Measurements from ENCODE around the gene NEU1. TPM values are rescaled to one million over a fixed set of nuclear protein-coding genes. Genes with fewer than 3 reads are reported as not detected.

Gene NEU1
- total and polyA plus RNA-seq, 9 donors = 23.7 to 61.1 (median 28.2) TPM

DNA sequence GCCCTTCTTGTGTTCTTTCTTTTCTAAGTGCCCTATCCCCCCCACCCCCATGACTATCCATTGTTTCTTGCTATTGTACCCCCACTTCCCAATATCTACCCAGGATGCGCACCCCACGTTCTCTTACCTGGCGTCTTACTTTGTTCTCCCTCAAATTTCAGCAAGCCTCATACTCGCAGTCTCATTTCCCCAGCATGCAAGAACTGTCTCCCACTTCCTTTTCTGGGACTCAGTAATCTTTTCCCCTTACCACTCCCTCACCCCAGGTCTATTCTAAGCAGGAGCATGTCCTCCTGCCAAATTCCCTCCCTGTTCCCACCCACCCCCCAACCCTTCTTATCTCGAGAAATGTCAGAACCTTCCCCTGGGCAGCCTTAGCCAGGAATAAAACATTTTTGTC lies 36.6 kb upstream of the NEU1 start:
- 54 to 61% (median 55%) methylated on average over 5 of the region's 5 CpGs for WGBS, 3 donors
- Histone ChIP-seq H3K27me3 (no peaks in the 10 kb centered on the region), H3K4me1 (ENCODE audit: insufficient read depth) (peaks cover 8% of the 10 kb centered on the region), H3K4me3 (no peak overlapping the region), H3K36me3 (no peaks in the 10 kb centered on the region), H3K9me3 (no peaks in the 10 kb centered on the region), H3K27ac (no peak overlapping the region)
- DNase-seq = no peak
- intact Hi-C loops (cut with DNase I) = no loop called here
- no peak for TF ChIP-seq POLR2A (IDR thresholded peaks at IDR 0.05)
- TF ChIP-seq, protein P1, sequence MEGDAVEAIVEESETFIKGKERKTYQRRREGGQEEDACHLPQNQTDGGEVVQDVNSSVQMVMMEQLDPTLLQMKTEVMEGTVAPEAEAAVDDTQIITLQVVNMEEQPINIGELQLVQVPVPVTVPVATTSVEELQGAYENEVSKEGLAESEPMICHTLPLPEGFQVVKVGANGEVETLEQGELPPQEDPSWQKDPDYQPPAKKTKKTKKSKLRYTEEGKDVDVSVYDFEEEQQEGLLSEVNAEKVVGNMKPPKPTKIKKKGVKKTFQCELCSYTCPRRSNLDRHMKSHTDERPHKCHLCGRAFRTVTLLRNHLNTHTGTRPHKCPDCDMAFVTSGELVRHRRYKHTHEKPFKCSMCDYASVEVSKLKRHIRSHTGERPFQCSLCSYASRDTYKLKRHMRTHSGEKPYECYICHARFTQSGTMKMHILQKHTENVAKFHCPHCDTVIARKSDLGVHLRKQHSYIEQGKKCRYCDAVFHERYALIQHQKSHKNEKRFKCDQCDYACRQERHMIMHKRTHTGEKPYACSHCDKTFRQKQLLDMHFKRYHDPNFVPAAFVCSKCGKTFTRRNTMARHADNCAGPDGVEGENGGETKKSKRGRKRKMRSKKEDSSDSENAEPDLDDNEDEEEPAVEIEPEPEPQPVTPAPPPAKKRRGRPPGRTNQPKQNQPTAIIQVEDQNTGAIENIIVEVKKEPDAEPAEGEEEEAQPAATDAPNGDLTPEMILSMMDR (IDR thresholded peaks at IDR 0.05) = no peak
- TF ChIP-seq EP300 (IDR thresholded peaks at IDR 0.05) = no peak

DNA sequence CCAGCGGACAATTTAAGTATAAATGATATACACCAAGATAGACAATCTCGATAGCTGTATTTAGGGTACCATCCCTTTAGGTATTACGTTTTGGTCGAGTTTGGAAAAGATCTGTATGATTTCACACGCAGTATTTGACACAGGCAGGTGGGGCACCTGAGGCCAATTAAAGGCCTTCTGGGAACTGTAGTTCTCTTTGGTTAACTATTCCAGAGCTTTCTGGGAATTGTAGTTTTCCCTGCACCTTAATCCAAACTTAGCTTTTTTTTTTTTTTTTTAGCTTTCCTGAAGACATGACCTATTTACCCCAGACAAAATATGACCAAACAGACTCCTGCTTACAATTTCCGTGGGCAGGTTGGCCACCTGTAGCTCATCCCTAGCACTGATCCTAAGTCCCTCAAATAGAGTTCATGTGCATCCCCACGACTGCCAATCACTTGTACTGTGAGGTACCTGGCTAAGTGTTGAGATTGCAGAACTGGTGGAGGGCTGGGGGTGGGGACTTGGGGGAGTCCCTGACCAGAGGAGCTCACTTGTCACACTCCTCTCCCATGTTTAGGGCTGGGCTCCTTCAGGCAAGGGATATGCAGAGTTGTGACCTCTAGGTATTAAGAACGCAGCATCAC lies 35.9 kb upstream of the NEU1 start:
- Histone ChIP-seq H3K36me3 (no peaks in the 10 kb centered on the region), H3K27me3 (no peaks in the 10 kb centered on the region), H3K27ac (peak overlapping the region; percentile 70 to 80), H3K9me3 (no peaks in the 10 kb centered on the region), H3K4me1 (ENCODE audit: insufficient read depth) (peaks cover 7% of the 10 kb centered on the region), H3K4me3 (peak overlapping the region; percentile 77)
- 13 to 16% (median 14%) methylated on average over 8 of the region's 8 CpGs for whole genome bisulfite sequencing, 3 donors
- DNase-seq = peak in 1 of 5 donors; percentile 16
- intact Hi-C loops (cut with DNase I) = no loop called here
- TF ChIP-seq, protein P1 (IDR thresholded peaks at IDR 0.05) = peak in 1 of 3 donors; percentile 6
- no peak for TF ChIP-seq POLR2A (IDR thresholded peaks at IDR 0.05)

DNA sequence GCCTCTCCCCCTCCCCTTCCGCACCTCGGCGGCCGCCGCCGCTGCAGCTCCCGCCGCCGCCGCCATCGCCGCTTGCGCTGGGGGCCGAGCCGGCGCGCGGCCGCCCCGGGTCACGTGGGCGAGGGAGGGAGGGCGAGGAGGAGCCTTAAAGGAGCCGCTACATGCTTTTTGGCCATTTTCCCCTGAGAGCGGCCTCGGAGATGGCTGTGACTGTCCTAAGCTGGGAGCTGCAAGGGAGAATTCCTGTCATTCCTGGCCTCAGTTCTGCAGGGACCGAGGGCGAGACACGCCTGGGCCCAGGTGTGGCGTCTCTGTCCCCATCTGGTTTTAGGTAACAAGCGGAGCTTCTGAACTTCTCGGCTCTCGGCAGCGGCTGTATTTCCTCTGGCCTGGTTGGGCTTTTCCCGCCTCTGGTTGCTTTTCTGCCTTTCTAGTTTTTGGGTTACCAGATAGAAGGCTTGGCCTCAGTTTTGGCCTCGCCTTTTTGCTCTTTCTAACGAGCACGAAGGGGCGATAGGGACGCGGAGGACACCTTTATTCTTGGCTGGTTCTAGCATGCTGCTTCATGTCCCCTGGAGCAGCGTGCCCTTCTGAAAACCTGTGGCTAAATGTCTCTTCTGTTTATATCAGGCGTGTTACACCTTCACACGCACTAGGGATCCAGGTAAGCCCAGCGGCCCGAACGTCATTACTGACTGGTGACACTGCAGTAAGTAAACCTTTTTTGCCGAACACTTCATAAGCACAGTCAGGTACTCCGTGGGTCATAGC lies 35.2 kb upstream of the NEU1 start, which contains the start of gene EHMT2:
TSS of gene EHMT2 (minus strand) at position 87 of the 771 bp plus-strand sequence. CDS start at position 66, 21 bp downstream.
- H3K4me3 ChIP-seq = peak within 1 kb of the TSS; percentile 77
- 0% methylated on average over 32 to 49 of the region's 49 CpGs for whole genome bisulfite sequencing, 3 donors
- H3K27ac ChIP-seq = peak within 1 kb of the TSS; percentile 70 to 80
- intact Hi-C loops (cut with DNase I) = no loop called here
- no peaks in the 10 kb centered on the region for H3K36me3 ChIP-seq
- peak; percentile 82 to 88 (median 85) for DNase-seq
- no peaks in the 10 kb centered on the region for H3K9me3 ChIP-seq
- TF ChIP-seq EP300 (IDR thresholded peaks at IDR 0.05) (no peak), POLR2A (IDR thresholded peaks at IDR 0.05) (peak; percentile 60)
- TF ChIP-seq, protein P1 (IDR thresholded peaks at IDR 0.05) = peak in 2 of 3 donors; percentile 40 to 51
- H3K4me1 ChIP-seq (ENCODE audit: insufficient read depth) = peaks cover 7% of the 10 kb centered on the region
- H3K27me3 ChIP-seq = no peaks in the 10 kb centered on the region

DNA sequence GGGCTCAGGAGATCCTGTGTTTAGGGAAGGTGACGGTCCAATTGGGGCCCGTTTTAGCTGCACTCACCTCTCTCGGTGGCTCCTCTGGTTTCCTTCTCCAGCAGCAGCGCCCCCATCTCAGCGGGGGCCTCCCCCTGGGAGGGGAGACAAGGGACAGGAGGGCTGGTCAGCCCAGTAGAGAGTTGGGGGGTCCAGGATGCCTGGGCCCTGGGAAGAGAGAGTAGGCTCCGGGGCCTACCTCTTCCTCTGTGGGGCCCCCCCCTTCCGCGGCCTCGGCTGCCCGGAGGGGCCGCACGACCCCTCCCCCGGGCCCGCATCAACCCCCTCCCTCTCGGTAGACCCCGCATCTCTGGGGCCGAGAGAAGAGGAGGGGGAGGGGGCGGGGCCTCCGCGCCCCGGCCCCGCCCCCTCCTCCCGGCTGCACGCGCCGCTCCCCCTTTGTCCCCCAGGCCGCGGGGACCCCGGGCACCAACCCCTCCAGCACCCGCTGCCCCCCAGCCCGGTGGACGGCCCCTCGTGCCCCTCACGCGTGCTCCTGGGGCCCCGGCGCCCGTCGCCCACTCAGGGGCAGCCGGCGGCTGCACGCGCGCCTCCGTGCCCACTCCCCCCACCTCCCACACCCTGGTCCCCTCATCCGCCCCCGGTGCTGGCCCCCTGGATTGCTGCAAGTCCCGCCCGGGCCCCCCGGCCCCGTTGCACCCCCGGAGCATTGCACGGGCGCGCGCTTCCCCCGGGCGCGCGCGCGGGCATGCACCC lies 34.4 kb upstream of the NEU1 start:
- Histone ChIP-seq H3K4me1 (ENCODE audit: insufficient read depth) (peaks cover 7% of the 10 kb centered on the region), H3K27ac (peak overlapping the region; percentile 53 to 70), H3K27me3 (no peaks in the 10 kb centered on the region), H3K4me3 (peak overlapping the region; percentile 77), H3K36me3 (no peaks in the 10 kb centered on the region), H3K9me3 (no peaks in the 10 kb centered on the region)
- no peak for TF ChIP-seq POLR2A (IDR thresholded peaks at IDR 0.05)
- TF ChIP-seq, protein P1 (IDR thresholded peaks at IDR 0.05) = no peak
- TF ChIP-seq EP300 (IDR thresholded peaks at IDR 0.05) = no peak
- peak in 2 of 5 donors; percentile 56 to 59 for DNase-seq
- intact Hi-C loops (cut with DNase I) = no loop called here
- 1 to 2% (median 2%) methylated on average over 33 to 51 of the region's 62 CpGs for WGBS, 3 donors

Data from ovary (tissue), 9 donors.